ENCODE measurements around the gene POMGNT1. TPM values are rescaled to one million over a fixed set of nuclear protein-coding genes. Genes with fewer than 3 reads are reported as not detected.

Gene POMGNT1
- total and polyA plus RNA-seq, 2 of the 8 experiments (the other 6 are each of a cell fraction or from before 2014, with no cell fraction given): 28.0 to 40.3 TPM

- H3K56ac ChIP-seq (replicated peaks; ENCODE audit: insufficient read length, low read depth, low read length): no peak overlapping the region
- H3K36me3 ChIP-seq (ENCODE audit: control insufficient read depth in 2 of 4, insufficient read depth in 4 of 4, low read length in 3 of 4): no peaks in the 10 kb centered on the region; a peak in 1 of 8 replicates
- H3K23ac ChIP-seq (ENCODE audit: insufficient read length): no peak overlapping the region
- no peak overlapping the region; the same call in 1 of the 2 replicates for H4K8ac ChIP-seq (ENCODE audit: extremely low read depth, insufficient read depth, low read length)
- no peak overlapping the region for H2BK5ac ChIP-seq (ENCODE audit: low read depth, low read length)
- H3K14ac ChIP-seq (ENCODE audit: insufficient read length): no peak overlapping the region
- no peak overlapping the region for H4K5ac ChIP-seq (ENCODE audit: insufficient read length, low read depth, low read length)
- H2AK5ac ChIP-seq (ENCODE audit: low read depth, low read length): no peak overlapping the region
- H4K20me1 ChIP-seq (replicated peaks in 1 of 2; ENCODE audit: control insufficient read depth in 1 of 2, insufficient read depth in 2 of 2, low read length in 2 of 2): no peaks in the 10 kb centered on the region
- H2BK120ac ChIP-seq (replicated peaks; ENCODE audit: low read depth, low read length): no peak overlapping the region
- no peak overlapping the region for H3K4me2 ChIP-seq (ENCODE audit: insufficient read depth in 1 of 2, low read depth in 2 of 2, low read length in 2 of 2)
- H3K9me3 ChIP-seq (ENCODE audit: insufficient read depth in 2 of 2, low read depth in 1 of 2, low read length in 1 of 2): no peaks in the 10 kb centered on the region
- POLR2A ChIA-PET (ENCODE audit: partially characterized antibody): interaction anchor here (1.1 kb wide), 1 partner anchor 14 kb away, joined by 3 read pairs; no protein-coding TSS in a partner anchor
- no peak overlapping the region for H2BK12ac ChIP-seq (ENCODE audit: low read depth, low read length)
- no peak overlapping the region for H2BK20ac ChIP-seq (ENCODE audit: low read length)
- no peak overlapping the region for H3K4ac ChIP-seq (replicated peaks; ENCODE audit: insufficient read length, low read depth, low read length)
- DNase-seq (ENCODE audit: low read depth in 1 of 2, low spot score in 2 of 2) (no peak), FAIRE-seq (no peak)
- 90% methylated on average over 7 of the region's 7 CpGs; no CpG with 5 or more reads in 1 of the 2 experiments for WGBS, 2 experiments (ENCODE audit: extremely low coverage in 1 of 2, insufficient coverage in 1 of 2, insufficient read length in 1 of 2, insufficient replicate concordance in 2 of 2, low coverage in 1 of 2, low lambda C conversion rate in 2 of 2, missing lambda C conversion rate in 1 of 2)
- no peak overlapping the region for H2AFZ ChIP-seq (ENCODE audit: low read length)
- CTCF ChIA-PET (ENCODE audit: partially characterized antibody): interaction anchor here (1.0 to 7.3 kb wide), 3 partner anchors 39 to 148 kb away, joined by 3 to 128 read pairs (median 73); no protein-coding TSS in a partner anchor
- no peaks in the 10 kb centered on the region for H3K79me2 ChIP-seq (ENCODE audit: control insufficient read depth in 1 of 2, insufficient read depth in 2 of 2, low read length in 2 of 2)
- H2BK15ac ChIP-seq (ENCODE audit: low read length): no peak overlapping the region
- no peaks in the 10 kb centered on the region; a peak in 1 of 7 replicates for H3K27me3 ChIP-seq (replicated peaks in 1 of 4; ENCODE audit: control insufficient read depth in 3 of 4, extremely low read depth in 1 of 4, insufficient read depth in 3 of 4, low read length in 3 of 4)
- H3K4me1 ChIP-seq (replicated peaks in 1 of 4; ENCODE audit: control insufficient read depth in 3 of 4, insufficient read depth in 4 of 4, low read length in 3 of 4): peaks cover 0 to 5% (median 2%) of the 10 kb centered on the region in 4 experiments; a peak in 5 of 7 replicates
- H3K4me3 ChIP-seq (ENCODE audit: extremely low read depth in 1 of 4, insufficient read depth in 2 of 4, low read depth in 3 of 4, low read length in 4 of 4): no peak overlapping the region
- H3K18ac ChIP-seq (ENCODE audit: extremely low read depth, low read length): no peak overlapping the region
- H3K27ac ChIP-seq (ENCODE audit: low read depth, low read length): no peak overlapping the region
- no peak overlapping the region for H4K91ac ChIP-seq (replicated peaks; ENCODE audit: insufficient read length, low read length)
- H3K9ac ChIP-seq (replicated peaks in 1 of 4; ENCODE audit: extremely low read depth in 1 of 4, low read depth in 3 of 4, low read length in 3 of 4): no peak overlapping the region
- H3K79me1 ChIP-seq (ENCODE audit: low read depth, low read length): no peaks in the 10 kb centered on the region
- no peaks in the 10 kb centered on the region for H3K23me2 ChIP-seq (ENCODE audit: low read depth, low read length)
- TF ChIP-seq POU5F1 (IDR thresholded peaks at IDR 0.05; ENCODE audit: low read depth, low read length): no peak
- no peak for TF ChIP-seq SRF (IDR thresholded peaks at IDR 0.05; ENCODE audit: low read depth, low read length)
- TF ChIP-seq JUND (IDR thresholded peaks at IDR 0.05; ENCODE audit: low read length): no peak
- TF ChIP-seq CTCF (IDR thresholded peaks at IDR 0.05; ENCODE audit: control extremely low read depth in 1 of 3, insufficient read depth in 1 of 3, low read depth in 1 of 3, low read length in 3 of 3): no peak
- no peak for TF ChIP-seq NRF1 (IDR thresholded peaks at IDR 0.05; ENCODE audit: low read depth, low read length)
- TF ChIP-seq ZNF274 (IDR thresholded peaks at IDR 0.05; ENCODE audit: borderline replicate concordance, extremely low read depth, low read length): no peak
- no peak for TF ChIP-seq SIRT6 (IDR thresholded peaks at IDR 0.05; ENCODE audit: low read length)
- TF ChIP-seq, protein P1, sequence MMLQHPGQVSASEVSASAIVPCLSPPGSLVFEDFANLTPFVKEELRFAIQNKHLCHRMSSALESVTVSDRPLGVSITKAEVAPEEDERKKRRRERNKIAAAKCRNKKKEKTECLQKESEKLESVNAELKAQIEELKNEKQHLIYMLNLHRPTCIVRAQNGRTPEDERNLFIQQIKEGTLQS (IDR thresholded peaks at IDR 0.05; ENCODE audit: insufficient read depth, low read depth, low read length): no peak
- no peak for TF ChIP-seq CHD2 (IDR thresholded peaks at IDR 0.05; ENCODE audit: low read length)
Measured at GRCh38 chr1:46184920-46185658, 13.1 kb downstream of the POMGNT1 start.
